Aorta (tissue), 5 donors: ENCODE results near the gene MTHFR. TPM values are rescaled to one million over a fixed set of nuclear protein-coding genes. Genes with fewer than 3 reads are reported as not detected.

Experiments used
- ATAC-seq: fragments of 200-7000 bp; cut with Tn5 transposase; one replicate; pipeline ENCODE4 v1.9.1; 2022; ENCODE audit warnings: moderate library complexity; ENCODE audit not compliant: low FRiP score
- DNase-seq, 2 donors: peaks; one replicate each; pipeline ENCODE4 v3.0.0-alpha.2; 2020
- H3K27ac ChIP-seq, 2 donors: one replicate each; pipeline ENCODE4 v1.5.1; 2013; ENCODE audit warnings: low read length in 2 of 2, mild to moderate bottlenecking in 2 of 2, moderate library complexity in 2 of 2, control low read depth in 1 of 2, inconsistent platforms in 1 of 2, low read depth in 1 of 2
- H3K27me3 ChIP-seq, 2 donors: one replicate each; pipeline ENCODE4 v1.6.1; 2013; ENCODE audit warnings: control low read depth in 1 of 2, low read length in 1 of 2, mild to moderate bottlenecking in 1 of 2, moderate library complexity in 1 of 2; ENCODE audit not compliant: insufficient read depth in 2 of 2, control insufficient read depth in 1 of 2
- H3K36me3 ChIP-seq, 2 donors: one replicate each; pipeline ENCODE4 v1.6.1; 2013; ENCODE audit warnings: control low read depth in 1 of 2, low read length in 1 of 2, mild to moderate bottlenecking in 1 of 2; ENCODE audit not compliant: insufficient read depth in 2 of 2, control insufficient read depth in 1 of 2
- H3K4me1 ChIP-seq, 2 donors: one replicate each; pipeline ENCODE4 v1.6.1; 2013; ENCODE audit warnings: low read length in 2 of 2, control low read depth in 1 of 2, mild to moderate bottlenecking in 1 of 2, moderate library complexity in 1 of 2; ENCODE audit not compliant: insufficient read depth in 2 of 2, control insufficient read depth in 1 of 2
- H3K4me3 ChIP-seq, 2 donors: one replicate each; pipeline ENCODE4 v1.5.1; 2013; ENCODE audit warnings: low read length in 2 of 2, control low read depth in 1 of 2, mild to moderate bottlenecking in 1 of 2
- H3K9me3 ChIP-seq: one replicate; pipeline ENCODE4 v1.6.1; 2013; ENCODE audit warnings: mild to moderate bottlenecking, low read length; ENCODE audit not compliant: control insufficient read depth
- WGBS, 2 donors: extraction: QIAGEN DNeasy Blood & Tissue Kit; methylation state at CpG; one replicate each; pipeline ENCODE4 v1.1.7; 2013; 5-methylcytosine and 5-hydroxymethylcytosine counted together
- intact Hi-C, 2 donors: fragments of 100-400 bp; cut with DNase I; formaldehyde crosslinking; loops; one replicate each; pipeline versions ENCODE4 v1.14.2 to v1.15.0; 2022
- long read RNA-seq, 2 donors: library from polyadenylated mRNA; unstranded; transcript quantifications; one replicate each; pipeline ENCODE4 v2.0.0, GENCODE V29; 2020 to 2021
- polyA plus RNA-seq, 2 donors: library from polyadenylated mRNA; stranded (reverse); fragments of 200-250 nt; gene quantifications; one replicate each; pipeline ENCODE4 v1.2.3, GENCODE V29; 2013
- total RNA-seq, 2 donors: library from RNA; stranded (reverse); fragmentation: NEBNext Ultra II Directional; extraction: Animal tissue kit (Norgen Biotek cat#: 25700); gene quantifications; one replicate each; pipeline ENCODE4 v1.2.1, GENCODE V29; 2021
- donor health status: healthy with polysubstance abuse.
- donor health status: Bipolar disorder and iron deficiency.
- donor health status: DM: no; HTN: no; CAD: no.
- donor health status: DM: no; HTN: no; CAD: no.
- donor health status: DM: yes; HTN: yes; CAD: no.

The MTHFR gene
- total RNA-seq (10 to 100 TPM; 32.1 to 53.0 TPM), polyA plus RNA-seq (10 to 100 TPM in 1 of 2 donors, 1 to 10 TPM in 1; 4.6 to 22.0 TPM)
- long read RNA-seq, donor 1, full-length matches to known transcripts = 16 of 36 reads
- long read RNA-seq, donor 1, partial matches to known transcripts = 7 of 36 reads
- long read RNA-seq, donor 1, other reads (novel, unspliced or antisense) = 13 of 36 reads
- long read RNA-seq, donor 2, full-length matches to known transcripts = 7 of 30 reads
- long read RNA-seq, donor 2, partial matches to known transcripts = 2 of 30 reads
- long read RNA-seq, donor 2, other reads (novel, unspliced or antisense) = 21 of 30 reads

DNA sequence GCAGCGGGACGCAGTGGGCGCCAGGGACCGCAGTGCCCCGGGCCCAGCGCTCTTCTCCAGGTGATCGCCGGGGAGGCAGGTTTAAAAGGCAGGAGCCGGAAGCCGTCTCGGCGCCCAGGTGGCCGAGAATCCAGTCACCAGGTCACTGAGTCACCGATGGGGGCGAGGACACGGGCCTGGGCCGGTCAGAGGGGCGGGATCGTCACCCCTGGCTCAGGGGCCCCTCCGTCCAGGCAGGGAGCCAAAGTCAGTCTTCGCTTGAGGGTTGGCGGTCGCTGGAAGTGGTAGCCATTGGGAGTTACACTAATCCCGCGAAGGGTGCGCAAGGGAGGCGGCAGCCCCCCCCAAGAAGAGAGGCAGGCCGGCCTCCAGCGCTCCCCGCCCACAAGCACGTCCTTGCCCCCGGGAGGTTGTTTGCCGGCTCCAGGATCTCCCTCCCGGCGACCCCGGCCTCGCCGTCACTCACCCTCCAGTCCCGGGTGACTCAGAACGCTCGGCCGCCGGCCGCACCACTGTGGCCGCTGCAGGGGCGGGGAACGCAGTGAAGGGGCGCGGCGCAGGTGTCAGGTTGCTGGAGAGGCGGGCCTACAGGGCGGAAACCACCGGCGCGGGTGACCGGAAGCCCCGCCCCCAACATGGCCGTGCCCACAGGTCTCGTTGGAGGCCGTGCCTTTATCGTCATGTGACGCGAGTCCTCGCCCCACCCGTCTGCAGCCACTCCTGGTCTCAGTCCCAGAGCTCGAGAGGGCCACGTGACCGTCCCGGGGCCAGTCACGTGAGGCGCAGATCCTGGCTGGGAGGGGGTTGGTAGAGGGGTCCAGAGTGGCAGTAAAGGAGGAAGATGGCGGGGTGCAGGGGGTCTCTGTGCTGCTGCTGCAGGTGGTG is at the start of gene MTHFR, which contains the start of gene CLCN6:
MTHFR (minus strand) TSS at position 543 of the 885 bp plus-strand sequence. CDS start 2,848 bp downstream, outside the sequence.
CLCN6 (plus strand) TSS at position 770 of the 885 bp plus-strand sequence; CDS start at position 842, 72 bp downstream.
- Histone ChIP-seq H3K4me1 (peaks cover 0 to 3% of the 10 kb centered on the region in 2 donors), H3K4me3 (peak within 1 kb of the TSS; percentile 78 to 83), H3K36me3 (no peaks in the 10 kb centered on the region), H3K27ac (peak within 1 kb of the TSS; percentile 43 to 93), H3K27me3 (no peaks in the 10 kb centered on the region), H3K9me3 (no peaks in the 10 kb centered on the region)
- intact Hi-C loops = loop anchor here in 1 of 2 donors (2.0 to 5.0 kb wide), 2 partner anchors 17 to 68 kb away; partner anchors contain the start of gene AGTRAP
- WGBS, 2 donors = 0 to 1% methylated on average over 61 to 72 of the region's 72 CpGs
- ATAC-seq (peak; percentile 96), DNase-seq (peak; percentile 100)

DNA sequence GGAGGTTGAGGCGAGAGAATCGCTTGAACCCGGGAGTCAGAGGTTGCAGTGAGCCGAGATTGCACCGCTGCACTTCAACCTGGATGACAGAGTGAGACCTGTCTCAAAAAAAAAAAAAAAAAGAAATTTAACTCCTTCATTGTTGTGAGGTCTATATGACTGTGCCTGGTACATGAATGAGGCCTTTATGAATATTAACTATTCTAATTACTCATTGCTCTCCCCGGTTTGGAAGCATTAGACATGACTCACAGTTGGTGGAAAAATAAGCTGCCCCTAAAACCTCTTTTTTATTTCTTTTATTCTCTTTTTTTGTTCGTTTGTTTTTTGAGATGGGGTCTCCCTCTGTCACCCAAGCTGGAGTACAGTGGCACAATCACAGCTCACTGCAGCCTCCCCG is 49.7 kb upstream of the MTHFR start:
- no peaks in the 10 kb centered on the region for H3K9me3 ChIP-seq
- DNase-seq = no peak
- intact Hi-C loops = loop anchor here in 1 of 2 donors (10.0 kb wide), 1 partner anchor 531 kb away; no protein-coding TSS in a partner anchor
- H3K4me3 ChIP-seq = no peak overlapping the region
- no peaks in the 10 kb centered on the region for H3K27me3 ChIP-seq
- H3K36me3 ChIP-seq = no peaks in the 10 kb centered on the region
- 72 to 79% methylated on average over 8 of the region's 8 CpGs for WGBS, 2 donors
- no peaks in the 10 kb centered on the region for H3K4me1 ChIP-seq
- no peak for ATAC-seq
- no peak overlapping the region for H3K27ac ChIP-seq

DNA sequence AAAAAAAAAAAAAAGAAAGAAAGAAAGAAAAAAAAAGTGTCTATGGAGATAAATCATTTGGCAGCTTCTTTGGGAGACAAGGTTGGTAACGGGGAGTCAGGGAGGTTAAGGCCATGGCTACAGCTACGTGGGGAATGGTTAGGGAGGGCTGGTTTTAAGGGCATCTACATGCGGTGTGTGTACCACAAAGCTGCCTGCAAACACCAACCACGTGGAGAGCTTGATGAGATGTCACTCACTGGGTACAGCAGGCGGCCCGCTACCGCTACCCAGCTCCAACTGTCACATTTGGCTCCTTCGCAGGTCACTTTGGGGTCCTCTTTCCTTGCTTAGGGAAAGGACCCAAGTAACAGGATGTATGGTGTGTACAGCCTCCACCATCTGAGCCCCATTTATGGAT is 48.8 kb upstream of the MTHFR start:
- H3K9me3 ChIP-seq = no peaks in the 10 kb centered on the region
- no peaks in the 10 kb centered on the region for H3K27me3 ChIP-seq
- no peaks in the 10 kb centered on the region for H3K4me1 ChIP-seq
- DNase-seq = no peak
- 38 to 39% methylated on average over 8 of the region's 8 CpGs for WGBS, 2 donors
- no peak for ATAC-seq
- intact Hi-C loops = loop anchor here in 1 of 2 donors (10.0 kb wide), 1 partner anchor 530 kb away; no protein-coding TSS in a partner anchor
- H3K36me3 ChIP-seq = no peaks in the 10 kb centered on the region
- H3K4me3 ChIP-seq = no peak overlapping the region
- no peak overlapping the region for H3K27ac ChIP-seq

DNA sequence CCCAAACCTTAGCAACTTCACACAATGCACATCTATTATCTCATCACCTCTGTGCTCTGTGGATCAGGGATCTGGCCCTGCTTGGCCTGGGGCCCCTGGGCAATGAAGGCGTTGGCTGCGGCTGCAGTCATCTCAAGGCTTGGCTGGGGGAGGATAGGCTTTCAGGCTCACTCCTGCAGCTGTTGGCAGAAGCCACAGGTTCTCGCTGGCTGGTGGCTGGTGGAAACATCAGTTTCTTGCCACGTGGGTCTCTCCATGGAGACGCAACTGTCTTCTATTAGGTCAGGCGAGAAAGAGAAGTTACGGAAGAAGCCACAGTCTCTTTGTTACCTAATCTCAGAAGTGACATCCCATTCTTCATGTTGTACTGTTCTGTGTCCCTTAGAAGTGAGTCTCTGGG is 45.4 kb upstream of the MTHFR start:
- no peak for ATAC-seq
- no peaks in the 10 kb centered on the region for H3K4me1 ChIP-seq
- no peaks in the 10 kb centered on the region for H3K36me3 ChIP-seq
- no peak for DNase-seq
- H3K27ac ChIP-seq = no peak overlapping the region
- intact Hi-C loops = loop anchor here in 1 of 2 donors (10.0 kb wide), 1 partner anchor 526 kb away; no protein-coding TSS in a partner anchor
- no peaks in the 10 kb centered on the region for H3K27me3 ChIP-seq
- 63 to 77% methylated on average over 7 of the region's 7 CpGs for WGBS, 2 donors
- no peak overlapping the region for H3K4me3 ChIP-seq
- H3K9me3 ChIP-seq = no peaks in the 10 kb centered on the region

DNA sequence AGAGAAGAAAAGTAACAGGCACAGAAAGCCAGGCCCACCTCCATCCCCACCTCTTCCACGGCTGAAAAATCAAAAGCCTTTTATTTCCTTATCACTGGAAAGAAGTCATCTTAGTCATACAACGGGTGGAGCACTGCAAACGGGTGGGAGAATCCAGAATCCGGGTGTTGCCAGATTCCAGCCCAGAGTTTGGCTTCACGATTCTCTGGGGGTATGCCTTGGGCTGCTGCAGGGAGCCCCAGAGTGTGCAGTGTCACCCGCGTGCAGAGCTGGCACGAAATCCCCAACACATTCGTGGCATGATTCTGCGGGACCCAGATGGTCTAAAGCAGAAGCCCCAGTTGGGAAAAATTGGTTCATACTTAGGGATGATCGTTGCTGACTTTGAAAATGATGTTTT is 44.4 kb upstream of the MTHFR start:
- Histone ChIP-seq H3K27ac (no peak overlapping the region), H3K36me3 (peaks cover 0 to 2% of the 10 kb centered on the region in 2 donors), H3K9me3 (no peaks in the 10 kb centered on the region), H3K4me1 (no peaks in the 10 kb centered on the region), H3K4me3 (no peak overlapping the region), H3K27me3 (no peaks in the 10 kb centered on the region)
- DNase-seq (no peak), ATAC-seq (no peak)
- WGBS, 2 donors = 58 to 59% methylated on average over 11 of the region's 11 CpGs
- intact Hi-C loops = loop anchor here in 1 of 2 donors (10.0 kb wide), 1 partner anchor 525 kb away; no protein-coding TSS in a partner anchor

DNA sequence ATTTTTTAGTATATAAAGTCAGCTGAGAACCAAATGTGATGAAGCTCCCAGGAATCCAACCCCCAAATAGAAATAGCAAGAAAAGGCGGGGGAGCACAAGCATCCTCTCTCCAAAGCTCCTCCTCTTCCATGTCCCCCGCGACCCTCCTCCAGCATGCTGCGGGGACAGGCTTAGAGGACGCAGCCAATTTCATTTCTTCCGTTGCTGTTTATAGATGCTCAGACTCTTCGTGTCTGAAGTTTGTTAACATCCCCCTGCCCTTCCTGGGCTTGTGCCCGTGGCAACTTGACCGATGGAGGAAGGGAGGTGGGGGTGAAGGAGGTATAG is 42.6 kb upstream of the MTHFR start:
- intact Hi-C loops = no loop called here
- Histone ChIP-seq H3K36me3 (peaks cover 0 to 2% of the 10 kb centered on the region in 2 donors), H3K4me1 (no peaks in the 10 kb centered on the region), H3K27ac (no peak overlapping the region), H3K9me3 (no peaks in the 10 kb centered on the region), H3K27me3 (no peaks in the 10 kb centered on the region), H3K4me3 (no peak overlapping the region)
- ATAC-seq = no peak
- WGBS, 2 donors = 80 to 84% methylated on average over 9 of the region's 9 CpGs
- DNase-seq = no peak

DNA sequence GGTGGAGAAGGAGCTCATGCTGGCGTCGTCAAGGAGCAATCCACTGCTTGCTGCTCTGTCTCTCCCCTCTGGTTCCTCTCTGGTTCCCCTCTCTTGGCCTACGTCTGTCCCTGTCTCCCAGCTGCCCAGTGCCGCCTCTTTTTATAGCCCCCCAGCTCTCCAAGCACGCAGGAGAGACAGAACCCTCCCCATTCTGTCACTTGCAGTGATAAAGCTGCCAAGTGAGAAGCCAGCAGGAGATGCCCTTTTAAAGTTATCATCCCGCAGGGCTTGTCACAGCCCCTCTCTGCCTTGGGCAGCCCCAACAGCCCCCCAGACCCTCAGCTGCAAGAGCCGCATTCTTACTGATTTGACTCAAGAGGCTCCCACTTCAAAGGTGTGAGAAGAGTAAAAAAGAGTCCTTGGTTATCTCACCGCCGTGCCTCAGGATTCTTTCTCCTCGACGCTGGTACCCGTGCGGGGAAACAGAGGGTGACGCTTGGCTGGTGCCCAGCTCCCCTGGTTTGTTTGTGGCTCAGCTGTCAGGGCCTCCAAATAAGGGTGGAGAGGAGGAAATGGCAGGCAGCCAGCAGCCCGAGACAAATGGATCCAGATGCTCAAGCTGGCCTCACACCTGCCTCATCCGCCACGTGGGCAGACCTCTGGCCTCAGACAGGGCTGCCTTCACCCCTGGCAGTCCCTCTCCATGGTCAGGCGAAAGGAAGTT is 42.1 kb upstream of the MTHFR start, which contains the start of gene NPPA:
NPPA (minus strand) TSS at position 117 of the 706 bp plus-strand sequence; CDS start at position 18, 99 bp downstream.
- ATAC-seq = no peak
- WGBS, 2 donors = 59 to 66% methylated on average over 17 to 18 of the region's 18 CpGs
- no peak within 1 kb of the TSS for H3K27ac ChIP-seq

DNA sequence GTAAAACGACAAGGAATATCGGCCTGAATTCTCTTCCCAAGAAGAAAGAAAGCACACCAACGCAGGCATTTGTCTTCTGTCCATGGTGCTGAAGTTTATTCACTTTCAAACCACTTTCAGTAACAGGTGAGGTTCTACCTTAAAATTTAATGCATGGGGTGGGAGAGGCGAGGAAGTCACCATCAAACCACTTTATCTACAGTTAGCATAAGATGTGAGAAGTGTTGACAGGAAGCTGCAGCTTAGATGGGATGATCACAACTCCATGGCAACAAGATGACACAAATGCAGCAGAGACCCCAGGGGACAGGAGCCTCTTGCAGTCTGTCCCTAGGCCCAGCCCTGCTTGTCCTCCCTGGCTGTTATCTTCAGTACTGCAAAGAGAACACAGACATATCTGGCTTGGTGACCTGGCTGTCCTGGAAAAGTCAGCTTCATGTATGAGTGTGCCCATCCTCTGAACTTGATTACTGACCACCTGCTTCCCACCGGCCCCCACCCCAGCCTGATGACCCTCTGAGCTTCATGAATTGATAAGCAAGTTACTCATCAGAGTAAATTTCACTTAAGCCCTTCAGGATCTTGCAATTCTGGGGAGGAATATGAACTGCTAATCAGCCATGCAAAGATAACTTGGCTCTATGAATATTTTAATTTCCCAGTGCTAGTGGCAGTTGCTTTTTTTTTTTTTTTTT is 40.0 kb upstream of the MTHFR start:
- intact Hi-C loops = no loop called here
- ATAC-seq (no peak), DNase-seq (no peak)
- Histone ChIP-seq H3K4me3 (no peak overlapping the region), H3K27me3 (no peaks in the 10 kb centered on the region), H3K36me3 (peaks cover 0 to 4% of the 10 kb centered on the region in 2 donors), H3K4me1 (no peaks in the 10 kb centered on the region), H3K27ac (no peak overlapping the region), H3K9me3 (no peaks in the 10 kb centered on the region)
- WGBS, 2 donors = 40 to 41% methylated on average over 5 of the region's 5 CpGs

More for the DNA sequence above, 42.1 kb upstream of the MTHFR start, which contains the start of gene NPPA:
- Histone ChIP-seq H3K36me3 (peaks cover 0 to 2% of the 10 kb centered on the region in 2 donors), H3K4me1 (no peaks in the 10 kb centered on the region), H3K27me3 (no peaks in the 10 kb centered on the region), H3K4me3 (no peak within 1 kb of the TSS), H3K9me3 (no peaks in the 10 kb centered on the region)
- intact Hi-C loops = no loop called here
- DNase-seq = no peak
